HUES48 (cell line): Measurements from ENCODE around the gene VSTM4.
A peak's percentile ranks its signal among the peaks of the same experiment; 100 is the strongest.

Experiments
- H3K27ac ChIP-seq: one replicate; pipeline ENCODE4 v1.7.0; 2013; ENCODE audit warnings: low read depth, low read length, inconsistent platforms
- H3K27me3 ChIP-seq: 2 replicates; pipeline ENCODE4 v1.6.1; 2013; ENCODE audit warnings: mild to moderate bottlenecking, low read length; ENCODE audit not compliant: control insufficient read depth, insufficient read depth
- H3K36me3 ChIP-seq: 2 replicates; pipeline ENCODE4 v1.6.1; 2013; ENCODE audit warnings: low read length; ENCODE audit not compliant: control insufficient read depth, insufficient read depth
- H3K4me1 ChIP-seq: 2 replicates; pipeline ENCODE4 v1.6.1; 2013; ENCODE audit warnings: mild to moderate bottlenecking, low read length; ENCODE audit not compliant: control insufficient read depth, insufficient read depth
- H3K4me3 ChIP-seq: 2 replicates; pipeline ENCODE4 v1.5.1; 2013; ENCODE audit warnings: mild to moderate bottlenecking, low read depth, low read length
- H3K9ac ChIP-seq: 2 replicates; pipeline ENCODE4 v1.6.1; 2013; ENCODE audit warnings: mild to moderate bottlenecking, low read depth, low read length, moderate library complexity
- H3K9me3 ChIP-seq: 2 replicates; pipeline ENCODE4 v1.6.1; 2013; ENCODE audit warnings: low read length; ENCODE audit not compliant: control insufficient read depth, insufficient read depth

The VSTM4 gene

GRCh38 chr10:49115015-49115795 lies at the start of gene VSTM4:
Gene VSTM4 (minus strand): TSS chr10:49115522. CDS start chr10:49115485, 37 bp downstream.
- H3K36me3 ChIP-seq: no peaks in the 10 kb centered on the region
- H3K4me3 ChIP-seq: peak within 1 kb of the TSS; percentile 77
- H3K27ac ChIP-seq: no peak within 1 kb of the TSS
- no peaks in the 10 kb centered on the region for H3K9me3 ChIP-seq
- H3K9ac ChIP-seq: no peak within 1 kb of the TSS; the same call in 1 of the 2 replicates
- H3K4me1 ChIP-seq: peaks cover 4% of the 10 kb centered on the region
- H3K27me3 ChIP-seq: peaks cover 13% of the 10 kb centered on the region

GRCh38 chr10:49164559-49165188 lies 49.4 kb upstream of the VSTM4 start:
- no peak overlapping the region for H3K4me3 ChIP-seq
- H3K9me3 ChIP-seq: no peaks in the 10 kb centered on the region
- no peaks in the 10 kb centered on the region for H3K36me3 ChIP-seq
- no peaks in the 10 kb centered on the region for H3K27me3 ChIP-seq
- H3K27ac ChIP-seq: no peak overlapping the region
- H3K9ac ChIP-seq: no peak overlapping the region
- peaks cover 3% of the 10 kb centered on the region; the same call in 1 of the 2 replicates for H3K4me1 ChIP-seq

DNA sequence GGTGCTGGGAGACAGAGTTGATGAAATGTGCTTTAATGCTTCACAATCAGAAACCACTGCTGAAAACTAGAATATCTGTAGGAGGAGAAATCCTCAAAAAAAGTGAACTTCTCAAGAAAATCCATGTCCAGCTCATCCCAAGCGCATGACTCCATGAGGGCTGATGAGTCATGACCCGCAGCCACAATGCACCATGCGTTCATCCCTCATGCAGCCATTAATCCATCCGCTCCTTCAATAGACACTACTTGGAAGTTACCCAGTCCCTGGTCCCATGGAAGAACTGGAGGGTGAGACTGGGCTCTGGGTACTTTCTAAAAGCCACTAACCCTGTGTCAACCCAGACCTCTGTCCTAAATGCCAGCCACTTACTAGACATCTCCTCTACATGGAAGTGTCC lies 48.4 kb upstream of the VSTM4 start:
- Histone ChIP-seq H3K36me3 (no peaks in the 10 kb centered on the region), H3K9ac (no peak overlapping the region), H3K27me3 (no peaks in the 10 kb centered on the region), H3K4me1 (peaks cover 12% of the 10 kb centered on the region; the same call in 1 of the 2 replicates), H3K4me3 (no peak overlapping the region), H3K27ac (no peak overlapping the region), H3K9me3 (no peaks in the 10 kb centered on the region)

DNA sequence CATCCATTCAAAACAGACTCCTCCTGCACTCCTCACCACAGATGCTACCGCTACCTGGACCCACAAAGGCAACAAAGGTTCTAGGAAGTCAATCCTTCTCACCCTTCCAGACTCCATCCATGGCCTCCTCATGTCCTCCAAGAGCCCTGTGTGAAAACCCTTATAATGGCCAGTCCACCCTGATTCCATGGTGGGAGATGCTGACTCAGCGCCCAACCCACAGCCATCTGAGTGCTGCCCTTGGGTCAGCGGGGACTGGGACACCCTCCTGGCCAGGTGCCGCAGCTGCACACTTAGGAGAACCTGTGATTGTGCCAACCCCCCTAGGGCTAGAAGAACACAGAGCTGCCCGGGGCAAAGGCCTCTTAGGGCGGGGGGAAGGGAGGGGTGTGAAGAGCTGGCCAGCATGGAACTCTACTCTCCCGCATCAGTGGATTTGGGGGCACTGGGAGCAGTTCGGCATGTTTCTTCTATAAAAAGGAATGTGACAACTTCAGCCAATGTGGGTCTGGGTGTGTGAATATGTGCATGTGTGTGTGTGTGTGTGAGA lies 47.5 kb upstream of the VSTM4 start:
- no peaks in the 10 kb centered on the region for H3K9me3 ChIP-seq
- no peak overlapping the region for H3K27ac ChIP-seq
- H3K4me1 ChIP-seq: peaks cover 21% of the 10 kb centered on the region
- no peaks in the 10 kb centered on the region for H3K27me3 ChIP-seq
- H3K4me3 ChIP-seq: no peak overlapping the region
- H3K36me3 ChIP-seq: no peaks in the 10 kb centered on the region
- no peak overlapping the region for H3K9ac ChIP-seq

GRCh38 chr10:49162063-49162462 lies 46.7 kb upstream of the VSTM4 start:
- Histone ChIP-seq H3K4me3 (no peak overlapping the region), H3K27ac (no peak overlapping the region), H3K27me3 (no peaks in the 10 kb centered on the region), H3K9ac (no peak overlapping the region), H3K36me3 (no peaks in the 10 kb centered on the region), H3K4me1 (peaks cover 25% of the 10 kb centered on the region), H3K9me3 (no peaks in the 10 kb centered on the region)

DNA sequence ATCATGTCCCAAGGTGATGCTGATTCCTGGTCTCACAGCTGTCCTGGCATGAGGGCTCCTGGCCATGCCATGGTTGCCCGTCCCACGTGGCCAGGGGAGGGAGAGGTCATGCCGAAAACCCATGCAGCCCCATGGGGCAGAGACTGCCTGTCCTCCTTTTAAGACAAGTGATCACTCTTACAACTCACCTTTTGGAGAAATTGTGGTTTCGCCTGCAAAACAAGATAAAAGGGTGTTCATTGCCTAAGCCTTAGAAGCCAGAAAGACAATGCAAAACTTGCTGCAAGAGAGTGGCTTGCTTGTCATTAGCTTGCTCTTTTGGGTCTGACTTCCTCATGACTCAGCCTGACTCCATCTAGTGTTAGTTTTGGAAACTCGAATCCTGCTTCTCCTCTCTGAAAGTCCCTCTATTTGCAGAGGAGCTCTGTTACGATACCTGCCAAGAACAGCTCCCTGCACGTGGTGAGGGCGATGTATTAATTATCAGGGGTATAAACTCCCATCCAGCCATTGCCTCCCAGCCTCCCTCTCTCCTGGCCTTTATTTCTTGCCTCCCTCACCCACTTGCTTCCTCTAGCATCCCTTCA lies 46.2 kb upstream of the VSTM4 start:
- no peak overlapping the region for H3K9ac ChIP-seq
- H3K27ac ChIP-seq: no peak overlapping the region
- H3K9me3 ChIP-seq: no peaks in the 10 kb centered on the region

DNA sequence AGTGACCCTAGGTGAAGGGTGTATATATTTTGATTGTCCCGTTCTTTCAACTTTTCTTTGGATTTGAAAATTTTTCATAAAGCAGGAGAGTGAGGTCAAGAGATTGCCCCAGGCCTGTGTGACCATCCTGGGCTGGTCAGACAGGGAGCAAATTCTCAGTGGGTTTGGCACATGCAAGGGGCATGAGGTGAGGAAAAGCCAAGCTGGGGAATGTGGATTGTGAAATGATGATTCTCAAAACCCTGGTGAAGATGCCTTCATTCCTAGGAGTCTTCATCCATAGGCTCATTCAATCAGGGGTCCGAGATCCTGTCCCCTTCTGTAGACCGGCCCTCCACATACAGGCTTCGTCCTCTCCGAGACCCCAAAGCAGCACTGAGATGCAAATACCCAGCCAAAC lies 45.5 kb upstream of the VSTM4 start:
- H3K27me3 ChIP-seq: no peaks in the 10 kb centered on the region
- H3K4me1 ChIP-seq: peaks cover 25% of the 10 kb centered on the region
- no peak overlapping the region for H3K9ac ChIP-seq
- H3K36me3 ChIP-seq: no peaks in the 10 kb centered on the region
- H3K27ac ChIP-seq: no peak overlapping the region
- no peak overlapping the region for H3K4me3 ChIP-seq
- no peaks in the 10 kb centered on the region for H3K9me3 ChIP-seq

More for the DNA sequence above, 46.2 kb upstream of the VSTM4 start:
- no peak overlapping the region for H3K4me3 ChIP-seq
- H3K27me3 ChIP-seq: no peaks in the 10 kb centered on the region
- H3K4me1 ChIP-seq: peaks cover 25% of the 10 kb centered on the region
- H3K36me3 ChIP-seq: no peaks in the 10 kb centered on the region

DNA sequence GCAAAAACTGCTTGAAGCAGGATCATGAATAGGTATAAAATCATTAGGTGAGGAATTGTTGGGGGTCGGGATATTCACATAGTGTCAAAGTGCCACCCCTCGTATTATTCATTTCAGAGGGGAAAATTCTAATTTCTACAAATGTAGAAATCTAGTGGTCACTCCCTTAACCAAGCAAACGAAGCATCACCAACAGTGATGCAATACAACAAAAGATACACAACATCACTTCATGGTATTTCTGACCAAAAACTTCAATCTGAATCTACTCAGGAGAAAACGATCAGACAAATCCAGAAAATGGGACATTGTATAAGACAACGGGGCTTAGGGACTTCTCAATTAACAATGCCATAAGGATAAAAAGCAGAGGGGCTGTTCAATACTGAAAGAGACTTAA lies 44.8 kb upstream of the VSTM4 start:
- no peak overlapping the region for H3K4me3 ChIP-seq
- H3K27me3 ChIP-seq: no peaks in the 10 kb centered on the region
- H3K9ac ChIP-seq: no peak overlapping the region
- peaks cover 25% of the 10 kb centered on the region for H3K4me1 ChIP-seq
- no peaks in the 10 kb centered on the region for H3K9me3 ChIP-seq
- H3K36me3 ChIP-seq: no peaks in the 10 kb centered on the region
- no peak overlapping the region for H3K27ac ChIP-seq

DNA sequence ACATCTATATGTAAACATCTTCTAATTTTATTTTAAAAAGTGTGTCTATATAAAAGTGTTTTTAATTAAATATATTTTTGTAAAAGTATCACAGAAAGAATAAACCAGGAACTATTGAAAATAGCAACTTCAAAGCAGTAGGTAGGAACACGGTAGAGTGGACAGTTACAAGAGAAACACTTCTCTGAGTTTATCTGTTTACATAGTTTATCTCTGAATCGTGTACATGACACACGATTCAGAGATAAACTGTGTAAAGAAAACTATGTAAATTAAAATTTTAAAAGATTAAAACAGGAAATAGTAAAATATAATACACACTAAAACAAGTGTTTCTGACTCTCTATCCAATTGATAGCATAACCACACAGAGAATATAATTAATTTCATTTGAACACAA lies 43.6 kb upstream of the VSTM4 start:
- Histone ChIP-seq H3K36me3 (no peaks in the 10 kb centered on the region), H3K27ac (no peak overlapping the region), H3K9ac (no peak overlapping the region), H3K9me3 (no peaks in the 10 kb centered on the region), H3K4me3 (0 out of 2 replicates have a peak overlapping the region, but pooled peaks have one; percentile 1), H3K4me1 (peaks cover 25% of the 10 kb centered on the region), H3K27me3 (no peaks in the 10 kb centered on the region)

GRCh38 chr10:49158404-49158803 lies 43.1 kb upstream of the VSTM4 start:
- no peaks in the 10 kb centered on the region for H3K27me3 ChIP-seq
- no peaks in the 10 kb centered on the region for H3K36me3 ChIP-seq
- H3K4me3 ChIP-seq: 0 out of 2 replicates have a peak overlapping the region, but pooled peaks have one; percentile 1

GRCh38 chr10:49157229-49157628 lies 41.9 kb upstream of the VSTM4 start:
- no peaks in the 10 kb centered on the region for H3K36me3 ChIP-seq
- no peak overlapping the region for H3K27ac ChIP-seq
- H3K4me1 ChIP-seq: peaks cover 25% of the 10 kb centered on the region
- H3K27me3 ChIP-seq: no peaks in the 10 kb centered on the region
- no peaks in the 10 kb centered on the region for H3K9me3 ChIP-seq
- H3K9ac ChIP-seq: no peak overlapping the region
- no peak overlapping the region for H3K4me3 ChIP-seq

More at GRCh38 chr10:49158404-49158803, 43.1 kb upstream of the VSTM4 start:
- Histone ChIP-seq H3K9me3 (no peaks in the 10 kb centered on the region), H3K9ac (no peak overlapping the region), H3K4me1 (peaks cover 25% of the 10 kb centered on the region), H3K27ac (peak overlapping the region; percentile 45)
